ENCODE measurements around the gene DNAH14.
"Not testable (repeated sequence)": the region's sequence is repeated elsewhere in the genome, so short reads cannot be mapped to it uniquely, and the experiment has no call there.

The DNAH14 gene

GRCh38 chr1:225310544-225310943 is 381.1 kb downstream of the DNAH14 start:
- POLR2A ChIA-PET; H3K4me3 ChIP-seq (ENCODE audit: low read depth, low read length); H3K4me1 ChIP-seq (ENCODE audit: control insufficient read depth, insufficient read depth, low read length); H3K36me3 ChIP-seq (ENCODE audit: control insufficient read depth in 2 of 2, insufficient read depth in 1 of 2, low read length in 2 of 2); H3K9me3 ChIP-seq (ENCODE audit: control insufficient read depth, insufficient read depth, low read depth, low read length); H3K27ac ChIP-seq (ENCODE audit: extremely low read depth, low read depth, low read length): not testable (repeated sequence)
- peak; percentile 94 for TF ChIP-seq ZNF280D (tag by site-specific recombination; IDR thresholded peaks at IDR 0.05)
- peak; percentile 97 for TF ChIP-seq ZNF146 (tag by site-specific recombination; IDR thresholded peaks at IDR 0.05)
- CTCF ChIA-PET = interaction anchor here (5.3 kb wide), 1 partner anchor 9 kb away, joined by 43 read pairs; no protein-coding TSS in a partner anchor

GRCh38 chr1:225318706-225319575 is 389.5 kb downstream of the DNAH14 start:
- H3K27ac ChIP-seq (ENCODE audit: extremely low read depth, low read depth, low read length) = no peak overlapping the region
- H3K4me3 ChIP-seq (ENCODE audit: low read depth, low read length) = no peak overlapping the region
- H3K4me1 ChIP-seq (ENCODE audit: control insufficient read depth, insufficient read depth, low read length) = no peaks in the 10 kb centered on the region
- H3K9me3 ChIP-seq (ENCODE audit: control insufficient read depth, insufficient read depth, low read depth, low read length) = no peaks in the 10 kb centered on the region
- TF ChIP-seq ZNF561 (tag by site-specific recombination; IDR thresholded peaks at IDR 0.05; ENCODE audit: borderline replicate concordance) = peak; percentile 60; the same call in 1 of the 2 replicates
- TF ChIP-seq ZNF549 (tag by site-specific recombination; IDR thresholded peaks at IDR 0.05) = 0 out of 2 replicates have a peak, but pooled peaks have one; percentile 14
- peak; percentile 23; the same call in 1 of the 2 replicates for TF ChIP-seq ZNF2 (tag by site-specific recombination; IDR thresholded peaks at IDR 0.05)
- TF ChIP-seq YY2 (tag by site-specific recombination; IDR thresholded peaks at IDR 0.05) = no peak
- peak; percentile 88 for TF ChIP-seq CTCF (tag by site-specific recombination; IDR thresholded peaks at IDR 0.05)
- peak; percentile 74 for TF ChIP-seq ZNF654 (tag by site-specific recombination; IDR thresholded peaks at IDR 0.05; ENCODE audit: low read depth)
- TF ChIP-seq ZNF214 (tag by site-specific recombination; IDR thresholded peaks at IDR 0.05; ENCODE audit: borderline replicate concordance) = no peak
- no peak for TF ChIP-seq PRDM6 (tag by site-specific recombination; IDR thresholded peaks at IDR 0.05)
- peak; percentile 70 for TF ChIP-seq PRDM10 (tag by site-specific recombination; IDR thresholded peaks at IDR 0.05)
- 0 out of 2 replicates have a peak, but pooled peaks have one; percentile 23 for TF ChIP-seq ZNF692 (tag by site-specific recombination; IDR thresholded peaks at IDR 0.05)
- TF ChIP-seq ZBTB48 (tag by site-specific recombination; IDR thresholded peaks at IDR 0.05) = peak; percentile 76
- peak; percentile 58; the same call in 1 of the 2 replicates for TF ChIP-seq ZNF184 (tag by site-specific recombination; IDR thresholded peaks at IDR 0.05)
- peak; percentile 53; the same call in 1 of the 2 replicates for TF ChIP-seq ZNF660 (tag by site-specific recombination; IDR thresholded peaks at IDR 0.05)
- CTCF ChIA-PET = interaction anchor here (0.5 to 4.2 kb wide), 50 partner anchors 9 to 897 kb away, joined by 3 to 71 read pairs (median 5); partner anchors contain the start of gene EPHX1
- POLR2A ChIA-PET = interaction anchor here (0.5 kb wide), 1 partner anchor 103 kb away, joined by 3 read pairs; no protein-coding TSS in a partner anchor
- no peaks in the 10 kb centered on the region for H3K36me3 ChIP-seq (ENCODE audit: control insufficient read depth in 2 of 2, insufficient read depth in 1 of 2, low read length in 2 of 2)
